Nasal cavity respiratory epithelium epithelial cell of viscerocranial mucosa (primary cell): ENCODE measurements around the gene TBC1D30. TPM values are rescaled to one million over a fixed set of nuclear protein-coding genes. Genes with fewer than 3 reads are reported as not detected.

Source experiments
- total RNA-seq: library from RNA; depleted of rRNA; stranded (reverse); fragments of >200 nt; gene quantifications from 2 replicates; pipeline ENCODE4 v1.2.3, GENCODE V29; 2014

Gene TBC1D30, protein sequence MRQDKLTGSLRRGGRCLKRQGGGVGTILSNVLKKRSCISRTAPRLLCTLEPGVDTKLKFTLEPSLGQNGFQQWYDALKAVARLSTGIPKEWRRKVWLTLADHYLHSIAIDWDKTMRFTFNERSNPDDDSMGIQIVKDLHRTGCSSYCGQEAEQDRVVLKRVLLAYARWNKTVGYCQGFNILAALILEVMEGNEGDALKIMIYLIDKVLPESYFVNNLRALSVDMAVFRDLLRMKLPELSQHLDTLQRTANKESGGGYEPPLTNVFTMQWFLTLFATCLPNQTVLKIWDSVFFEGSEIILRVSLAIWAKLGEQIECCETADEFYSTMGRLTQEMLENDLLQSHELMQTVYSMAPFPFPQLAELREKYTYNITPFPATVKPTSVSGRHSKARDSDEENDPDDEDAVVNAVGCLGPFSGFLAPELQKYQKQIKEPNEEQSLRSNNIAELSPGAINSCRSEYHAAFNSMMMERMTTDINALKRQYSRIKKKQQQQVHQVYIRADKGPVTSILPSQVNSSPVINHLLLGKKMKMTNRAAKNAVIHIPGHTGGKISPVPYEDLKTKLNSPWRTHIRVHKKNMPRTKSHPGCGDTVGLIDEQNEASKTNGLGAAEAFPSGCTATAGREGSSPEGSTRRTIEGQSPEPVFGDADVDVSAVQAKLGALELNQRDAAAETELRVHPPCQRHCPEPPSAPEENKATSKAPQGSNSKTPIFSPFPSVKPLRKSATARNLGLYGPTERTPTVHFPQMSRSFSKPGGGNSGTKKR
- 1.9 and 3.1 TPM in 2 replicates for total RNA-seq

GRCh38 chr12:64824500-64825142, at the start of gene TBC1D30:
TSS of gene TBC1D30 (plus strand) at chr12:64824647. CDS start at chr12:64824880, 233 bp downstream.

Other genes with a start within 250 kb of the TBC1D30 start
- 10.3 and 14.0 TPM in 2 replicates for gene RASSF3, start 214.2 kb upstream of the TBC1D30 start, total RNA-seq
- 157 and 184 TPM in 2 replicates for gene GNS, start 65.2 kb upstream of the TBC1D30 start, total RNA-seq